Measurements from ENCODE around the gene IFITM10. TPM values are rescaled to one million over a fixed set of nuclear protein-coding genes. Genes with fewer than 3 reads are reported as not detected.

IFITM10 gene
- total RNA-seq, 1 donor from 2014 or later, result 0.64 TPM

- no peak overlapping the region for H3K4me3 Mint-ChIP-seq (ENCODE audit: unreplicated experiment)
Observed at GRCh38 chr11:1718326-1718725, 32.1 kb downstream of the IFITM10 start.

GRCh38 chr11:1717745-1718144 lies 32.6 kb downstream of the IFITM10 start:
- H3K9me3 Mint-ChIP-seq (ENCODE audit: unreplicated experiment), result no peaks in the 10 kb centered on the region
- no peaks in the 10 kb centered on the region for H3K36me3 Mint-ChIP-seq (ENCODE audit: low read depth, unreplicated experiment)
- DNase-seq (ENCODE audit: low spot score), result no peak
- peaks cover 2% of the 10 kb centered on the region for H3K27me3 Mint-ChIP-seq (ENCODE audit: unreplicated experiment)
- H3K27ac Mint-ChIP-seq (ENCODE audit: unreplicated experiment), result no peak overlapping the region
- no peaks in the 10 kb centered on the region for H3K4me1 Mint-ChIP-seq (ENCODE audit: unreplicated experiment)
- no peak overlapping the region for H3K4me3 Mint-ChIP-seq (ENCODE audit: unreplicated experiment)
- TF ChIP-seq, protein P1, sequence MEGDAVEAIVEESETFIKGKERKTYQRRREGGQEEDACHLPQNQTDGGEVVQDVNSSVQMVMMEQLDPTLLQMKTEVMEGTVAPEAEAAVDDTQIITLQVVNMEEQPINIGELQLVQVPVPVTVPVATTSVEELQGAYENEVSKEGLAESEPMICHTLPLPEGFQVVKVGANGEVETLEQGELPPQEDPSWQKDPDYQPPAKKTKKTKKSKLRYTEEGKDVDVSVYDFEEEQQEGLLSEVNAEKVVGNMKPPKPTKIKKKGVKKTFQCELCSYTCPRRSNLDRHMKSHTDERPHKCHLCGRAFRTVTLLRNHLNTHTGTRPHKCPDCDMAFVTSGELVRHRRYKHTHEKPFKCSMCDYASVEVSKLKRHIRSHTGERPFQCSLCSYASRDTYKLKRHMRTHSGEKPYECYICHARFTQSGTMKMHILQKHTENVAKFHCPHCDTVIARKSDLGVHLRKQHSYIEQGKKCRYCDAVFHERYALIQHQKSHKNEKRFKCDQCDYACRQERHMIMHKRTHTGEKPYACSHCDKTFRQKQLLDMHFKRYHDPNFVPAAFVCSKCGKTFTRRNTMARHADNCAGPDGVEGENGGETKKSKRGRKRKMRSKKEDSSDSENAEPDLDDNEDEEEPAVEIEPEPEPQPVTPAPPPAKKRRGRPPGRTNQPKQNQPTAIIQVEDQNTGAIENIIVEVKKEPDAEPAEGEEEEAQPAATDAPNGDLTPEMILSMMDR (IDR thresholded peaks at IDR 0.05; ENCODE audit: unreplicated experiment), result no peak

More at GRCh38 chr11:1718326-1718725, 32.1 kb downstream of the IFITM10 start:
- DNase-seq (ENCODE audit: low spot score), result no peak
- no peaks in the 10 kb centered on the region for H3K4me1 Mint-ChIP-seq (ENCODE audit: unreplicated experiment)
- no peaks in the 10 kb centered on the region for H3K36me3 Mint-ChIP-seq (ENCODE audit: low read depth, unreplicated experiment)
- peaks cover 2% of the 10 kb centered on the region for H3K27me3 Mint-ChIP-seq (ENCODE audit: unreplicated experiment)
- H3K9me3 Mint-ChIP-seq (ENCODE audit: unreplicated experiment), result no peaks in the 10 kb centered on the region
- TF ChIP-seq, protein P1 (IDR thresholded peaks at IDR 0.05; ENCODE audit: unreplicated experiment), result no peak
- no peak overlapping the region for H3K27ac Mint-ChIP-seq (ENCODE audit: unreplicated experiment)

DNA sequence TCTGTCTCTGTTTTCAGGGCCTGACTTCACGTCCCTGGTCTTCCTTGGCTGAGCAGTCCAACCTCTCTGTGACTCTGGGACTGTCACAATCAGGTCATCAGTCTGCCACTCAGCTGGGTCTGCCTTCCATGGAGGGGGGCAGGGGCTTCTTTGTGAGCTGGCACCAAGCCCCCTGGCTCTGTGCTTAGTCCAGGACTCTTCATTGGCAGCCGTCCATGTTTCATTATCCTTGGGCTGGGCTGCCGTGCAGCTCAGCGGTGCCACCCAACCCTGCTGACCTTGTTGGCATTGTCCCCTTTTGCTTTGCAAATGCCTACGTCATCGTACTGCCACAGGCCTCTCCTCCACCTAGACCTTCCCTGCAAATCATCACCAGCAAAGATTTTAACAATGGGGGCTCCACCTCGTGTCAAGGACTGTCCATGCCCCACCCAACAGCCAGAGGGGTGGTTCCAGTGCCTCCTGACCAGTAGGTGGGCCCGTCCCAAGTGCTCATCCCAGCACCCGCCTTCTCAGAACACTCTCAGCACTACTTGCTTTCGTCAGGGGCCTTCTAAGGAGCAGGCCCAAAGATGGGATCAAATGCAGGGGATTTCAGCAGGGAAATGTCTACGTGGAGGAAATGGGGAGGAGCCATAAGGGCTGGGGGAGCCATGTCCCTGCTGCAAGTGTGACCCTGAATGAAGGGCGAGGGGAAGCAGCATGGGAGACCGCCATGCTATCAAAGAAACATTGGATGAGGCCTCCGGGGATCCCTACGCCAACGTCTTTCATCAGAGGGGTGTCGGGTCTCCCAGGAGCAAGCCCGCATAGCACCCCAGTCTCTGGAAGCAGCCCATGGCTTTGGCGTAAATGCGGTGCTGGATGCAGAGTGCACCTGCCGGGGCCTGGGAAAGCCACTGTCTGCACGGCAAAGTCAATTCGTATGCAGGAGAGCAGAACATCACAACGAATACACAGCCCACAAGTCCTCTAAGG lies 35.2 kb downstream of the IFITM10 start:
- TF ChIP-seq, protein P1 (IDR thresholded peaks at IDR 0.05; ENCODE audit: unreplicated experiment), result no peak
- Mint-ChIP-seq H3K9me3 (ENCODE audit: unreplicated experiment) (no peaks in the 10 kb centered on the region), H3K4me3 (ENCODE audit: unreplicated experiment) (no peak overlapping the region), H3K4me1 (ENCODE audit: unreplicated experiment) (no peaks in the 10 kb centered on the region), H3K27ac (ENCODE audit: unreplicated experiment) (no peak overlapping the region), H3K36me3 (ENCODE audit: low read depth, unreplicated experiment) (no peaks in the 10 kb centered on the region), H3K27me3 (ENCODE audit: unreplicated experiment) (no peaks in the 10 kb centered on the region)
- DNase-seq (ENCODE audit: low spot score), result no peak

GRCh38 chr11:1708716-1709115 lies 41.7 kb downstream of the IFITM10 start:
- H3K36me3 Mint-ChIP-seq (ENCODE audit: low read depth, unreplicated experiment), result no peaks in the 10 kb centered on the region
- H3K27ac Mint-ChIP-seq (ENCODE audit: unreplicated experiment), result no peak overlapping the region
- no peak for DNase-seq (ENCODE audit: low spot score)
- no peaks in the 10 kb centered on the region for H3K4me1 Mint-ChIP-seq (ENCODE audit: unreplicated experiment)
- TF ChIP-seq, protein P1 (IDR thresholded peaks at IDR 0.05; ENCODE audit: unreplicated experiment), result no peak
- no peak overlapping the region for H3K4me3 Mint-ChIP-seq (ENCODE audit: unreplicated experiment)
- H3K27me3 Mint-ChIP-seq (ENCODE audit: unreplicated experiment), result no peaks in the 10 kb centered on the region
- H3K9me3 Mint-ChIP-seq (ENCODE audit: unreplicated experiment), result no peaks in the 10 kb centered on the region

- TF ChIP-seq, protein P1 (IDR thresholded peaks at IDR 0.05; ENCODE audit: unreplicated experiment), result no peak
- no peak overlapping the region for H3K4me3 Mint-ChIP-seq (ENCODE audit: unreplicated experiment)
- no peaks in the 10 kb centered on the region for H3K9me3 Mint-ChIP-seq (ENCODE audit: unreplicated experiment)
- H3K27ac Mint-ChIP-seq (ENCODE audit: unreplicated experiment), result no peak overlapping the region
- H3K4me1 Mint-ChIP-seq (ENCODE audit: unreplicated experiment), result no peaks in the 10 kb centered on the region
- no peaks in the 10 kb centered on the region for H3K27me3 Mint-ChIP-seq (ENCODE audit: unreplicated experiment)
- no peaks in the 10 kb centered on the region for H3K36me3 Mint-ChIP-seq (ENCODE audit: low read depth, unreplicated experiment)
- DNase-seq (ENCODE audit: low spot score), result no peak
Observed at GRCh38 chr11:1707751-1708150, 42.6 kb downstream of the IFITM10 start.
